Activated CD4-positive, alpha-beta T cell treated with anti-CD3 and anti-CD28 coated beads, Interleukin-2, amount 50 U/mL, for 1 hour (primary cell): ENCODE measurements around the gene TTL.

Experiments used
- DNase-seq: peaks from one replicate; pipeline ENCODE4 v3.0.0-alpha.2; 2020

Gene TTL

DNA sequence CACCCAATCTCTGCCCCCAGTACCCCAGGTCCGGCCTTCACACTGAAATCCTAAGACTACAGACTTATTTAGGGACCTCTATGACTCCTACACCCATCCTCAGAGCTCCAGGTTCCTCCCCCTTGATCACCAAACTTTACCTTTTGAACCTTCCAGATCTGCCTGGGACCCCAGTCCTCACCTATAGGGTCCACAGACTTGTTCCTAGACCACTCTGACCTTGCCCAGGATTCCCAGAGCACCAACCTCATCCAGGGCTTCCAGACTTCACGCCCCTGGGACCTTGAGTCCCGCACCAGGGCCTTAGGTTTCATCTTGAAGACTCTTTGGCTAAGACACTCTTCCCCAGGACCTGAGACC, 102.9 kb downstream of the TTL start:
- DNase-seq, result no peak

GRCh38 chr2:112585400-112585799, 103.4 kb downstream of the TTL start:
- DNase-seq, result no peak

DNA sequence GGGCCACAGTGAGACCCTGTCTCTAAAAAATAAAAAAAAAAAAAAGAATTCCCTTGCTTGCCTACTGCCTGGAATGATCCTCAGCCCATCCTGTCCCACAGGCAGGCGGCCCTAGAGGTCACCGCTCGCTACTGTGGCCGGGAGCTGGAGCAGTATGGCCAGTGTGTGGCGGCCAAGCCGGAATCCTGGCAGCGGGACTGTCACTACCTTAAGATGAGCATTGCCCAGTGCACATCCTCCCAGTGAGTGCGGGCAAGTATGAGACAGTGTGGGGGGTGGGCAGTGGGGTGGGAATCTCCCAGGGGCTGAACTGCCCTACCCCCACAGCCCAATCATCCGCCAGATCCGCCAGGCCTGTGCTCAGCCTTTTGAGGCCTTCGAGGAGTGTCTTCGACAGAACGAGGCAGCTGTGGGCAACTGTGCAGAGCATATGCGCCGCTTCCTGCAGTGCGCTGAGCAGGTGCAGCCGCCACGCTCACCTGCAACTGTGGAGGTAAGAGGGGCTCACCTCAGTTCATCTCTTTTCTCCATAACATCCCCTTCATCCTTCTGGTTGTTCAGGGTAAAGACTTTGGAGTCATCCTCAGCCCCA, 104.0 kb downstream of the TTL start:
- DNase-seq, result no peak

DNA sequence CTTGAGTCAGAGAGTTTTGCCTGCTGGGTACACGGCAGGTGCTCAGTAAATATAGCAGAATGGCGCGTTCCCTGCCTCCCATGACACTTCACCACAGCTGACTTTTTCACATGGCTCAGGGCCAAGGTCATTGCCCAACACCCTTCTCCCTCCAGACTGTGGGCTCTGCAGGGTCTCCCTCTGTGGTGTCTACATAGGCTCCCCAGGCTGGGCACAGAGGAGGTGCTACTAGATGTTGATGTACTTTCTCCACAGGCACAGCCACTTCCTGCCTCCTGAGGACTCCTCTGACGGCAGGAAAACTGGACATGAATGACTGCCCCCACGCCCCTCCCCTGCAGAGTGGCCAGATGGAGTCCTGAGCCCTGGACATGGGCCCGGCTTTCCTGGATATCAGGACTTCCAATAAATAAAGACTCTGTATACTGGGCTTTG, 106.7 kb downstream of the TTL start:
- no peak for DNase-seq
